K562 (cell line): ENCODE results near the gene N4BP3. TPM values are rescaled to one million over a fixed set of nuclear protein-coding genes. Genes with fewer than 3 reads are reported as not detected.

Source experiments
- BHLHE40 ChIP-seq: IDR thresholded peaks from 2 replicates; pipeline ENCODE4 v1.6.1; 2011; ENCODE audit warnings: low read length, improper control_type of control experiment
- C11orf30 ChIP-seq: fragments of 450-650 bp; IDR thresholded peaks from 2 replicates; pipeline ENCODE4 v1.6.1; 2016; ENCODE audit warnings: low read depth, mild to moderate bottlenecking
- CCNT2 ChIP-seq: IDR thresholded peaks from 2 replicates; pipeline ENCODE4 v1.6.1; 2011; ENCODE audit warnings: borderline replicate concordance, low read depth, mild to moderate bottlenecking, moderate library complexity, mixed read lengths, low read length; ENCODE audit not compliant: insufficient read length; ENCODE audit errors: extremely low read depth
- CEBPG ChIP-seq, 3 experiments: fragments of 200-800 bp in 1 of 3; sonication (Bioruptor generic) in 1 of 3; sonication (generic) in 1 of 3; formaldehyde crosslinking in 1 of 3; IDR thresholded peaks in 2 of 3; conservative IDR thresholded peaks in 1 of 3; 2 replicates each; pipeline versions ENCODE4 v1.6.1 to v1.8.0; 2016 to 2022; ENCODE audit warnings: missing compliant biosample characterization in 2 of 3, missing genetic modification characterization in 2 of 3, mild to moderate bottlenecking in 1 of 3, missing genetic modification reagents in 1 of 3
- CREB1 ChIP-seq, 2 experiments: sonication (generic) in 1 of 2; formaldehyde crosslinking in 1 of 2; IDR thresholded peaks; 2 replicates each; pipeline versions ENCODE4 v1.6.1 to v1.8.0; 2012 to 2022; ENCODE audit warnings: inconsistent platforms in 1 of 2, mild to moderate bottlenecking in 1 of 2, missing genetic modification reagents in 1 of 2, moderate library complexity in 1 of 2
- EP400 ChIP-seq: fragments of 450-650 bp; IDR thresholded peaks from 2 replicates; pipeline ENCODE4 v1.6.1; 2017; ENCODE audit warnings: antibody characterized with exemption, mild to moderate bottlenecking, moderate library complexity
- FUS ChIP-seq: fragments of 200-400 bp; formaldehyde crosslinking; optimal IDR thresholded peaks from 2 replicates; pipeline ENCODE3; 2017; ENCODE audit warnings: low read depth, low read length
- GATA2 ChIP-seq: sonication (generic); formaldehyde crosslinking; IDR thresholded peaks from 2 replicates; pipeline ENCODE4 v1.4.0; 2020; ENCODE audit warnings: mild to moderate bottlenecking, missing genetic modification reagents
- HDGF ChIP-seq: fragments of 450-650 bp; IDR thresholded peaks from 2 replicates; pipeline ENCODE4 v1.6.1; 2016
- IFI16 ChIP-seq: fragments of 250-450 bp; sonication (Bioruptor Pico); IDR thresholded peaks from 2 replicates; pipeline ENCODE4 v2.1.2; 2022; ENCODE audit warnings: mild to moderate bottlenecking, inconsistent platforms
- KLF1 ChIP-seq: fragments of 450-650 bp; IDR thresholded peaks from 2 replicates; pipeline ENCODE4 v1.6.1; 2016; ENCODE audit warnings: missing genetic modification characterization, missing compliant biosample characterization
- PURB ChIP-seq: sonication (generic); formaldehyde crosslinking; IDR thresholded peaks from 2 replicates; pipeline ENCODE4 v1.9.0; 2021; ENCODE audit warnings: low read depth, mild to moderate bottlenecking, missing genetic modification reagents
- SMARCA5 ChIP-seq: fragments of 450-650 bp; IDR thresholded peaks from 2 replicates; pipeline ENCODE4 v1.6.1; 2016
- TAF15 ChIP-seq: fragments of 200-400 bp; formaldehyde crosslinking; IDR thresholded peaks from 2 replicates; pipeline ENCODE4 v1.6.1; 2017; ENCODE audit warnings: mild to moderate bottlenecking, low read depth, low read length, moderate library complexity
- TAF7 ChIP-seq: fragments of 450-650 bp; IDR thresholded peaks from 2 replicates; pipeline ENCODE4 v1.6.1; 2016; ENCODE audit warnings: missing genetic modification characterization, missing compliant biosample characterization
- TARDBP ChIP-seq: fragments of 450-650 bp; IDR thresholded peaks from 2 replicates; pipeline ENCODE4 v1.6.1; 2016
- TCF7L2 ChIP-seq: fragments of 150-350 bp; IDR thresholded peaks from 2 replicates; pipeline ENCODE4 v1.6.1; 2016; ENCODE audit warnings: low read depth, mild to moderate bottlenecking, low read length, moderate library complexity
- TEAD1 ChIP-seq, 2 experiments: fragments of 450-650 bp in 1 of 2; sonication (generic) in 1 of 2; formaldehyde crosslinking; IDR thresholded peaks; 2 replicates each; pipeline versions ENCODE4 v1.4.0 to v1.8.0; 2020 to 2022; ENCODE audit warnings: mild to moderate bottlenecking in 2 of 2, missing genetic modification reagents in 1 of 2
- TRIM24 ChIP-seq, 2 experiments: fragments of 450-650 bp; IDR thresholded peaks; 2 replicates each; pipeline ENCODE4 v1.6.1; 2016
- TRIM28 ChIP-seq: fragments of 450-650 bp; IDR thresholded peaks from 2 replicates; pipeline ENCODE4 v1.6.1; 2017
- TSC22D4 ChIP-seq: fragments of 450-650 bp; IDR thresholded peaks from 2 replicates; pipeline ENCODE4 v1.6.1; 2016; ENCODE audit warnings: missing genetic modification characterization, missing biosample characterization, control low read depth
- USF2 ChIP-seq: sonication (generic); formaldehyde crosslinking; IDR thresholded peaks from 2 replicates; pipeline ENCODE4 v1.5.0; 2020; ENCODE audit warnings: missing genetic modification reagents
- YBX1 ChIP-seq: fragments of 450-650 bp; IDR thresholded peaks from 2 replicates; pipeline ENCODE4 v1.7.1; 2016; ENCODE audit warnings: mild to moderate bottlenecking
- ZNF311 ChIP-seq: fragments of 250-450 bp; sonication (Bioruptor Pico); IDR thresholded peaks from 2 replicates; pipeline ENCODE4 v1.4.0; 2020; ENCODE audit warnings: mild to moderate bottlenecking, moderate library complexity
- ZNF431 ChIP-seq: sonication (generic); formaldehyde crosslinking; IDR thresholded peaks from 2 replicates; pipeline ENCODE4 v1.8.0; 2022; ENCODE audit warnings: mild to moderate bottlenecking, missing genetic modification reagents
- ZNF57 ChIP-seq: fragments of 450-650 bp; formaldehyde crosslinking; IDR thresholded peaks from 2 replicates; pipeline ENCODE4 v1.4.0; 2020; ENCODE audit warnings: mild to moderate bottlenecking, moderate library complexity
- polyA plus RNA-seq, 8 experiments: library from polyadenylated mRNA; depleted of rRNA in 4 of 8; stranded (reverse) in 5 of 8; unstranded in 3 of 8; fragments of >200 nt; fragmentation: Nextera tagmentation in 2 of 8; fragmentation: Illumina TruSeq in 1 of 8; extraction: Ambion mirVana in 2 of 8; extraction: Trizol in 1 of 8; gene quantifications; 2 replicates each; pipeline versions ENCODE4 v1.2.1 to v1.2.3, GENCODE V29; 2011 to 2014; ENCODE audit warnings: inconsistent platforms in 1 of 8, missing spikeins in 1 of 8
- total RNA-seq, 7 experiments: library from RNA; depleted of rRNA in 6 of 7; stranded (reverse); fragments of >200 nt in 6 of 7; fragmentation: Illumina TruSeq in 2 of 7; extraction: Trizol in 2 of 7; gene quantifications; 2 replicates each; pipeline versions ENCODE4 v1.2.1 to v1.2.3, GENCODE V29; 2011 to 2021; ENCODE audit warnings: low replicate concordance in 1 of 7
- TF ChIP-seq, protein P1 (sequence below): fragments of 250-450 bp; sonication (Bioruptor Pico); IDR thresholded peaks from 2 replicates; pipeline ENCODE4 v1.5.0; 2021
- TF ChIP-seq, protein P2 (sequence below): fragments of 250-450 bp; sonication (Bioruptor Pico); IDR thresholded peaks from 2 replicates; pipeline ENCODE4 v1.4.0; 2020; ENCODE audit warnings: borderline replicate concordance

The N4BP3 gene
- total and polyA plus RNA-seq, 9 of the 15 experiments (the other 6 are each of a cell fraction or from before 2014, with no cell fraction given), result 0.06 to 7.0 (median 2.4) TPM

DNA sequence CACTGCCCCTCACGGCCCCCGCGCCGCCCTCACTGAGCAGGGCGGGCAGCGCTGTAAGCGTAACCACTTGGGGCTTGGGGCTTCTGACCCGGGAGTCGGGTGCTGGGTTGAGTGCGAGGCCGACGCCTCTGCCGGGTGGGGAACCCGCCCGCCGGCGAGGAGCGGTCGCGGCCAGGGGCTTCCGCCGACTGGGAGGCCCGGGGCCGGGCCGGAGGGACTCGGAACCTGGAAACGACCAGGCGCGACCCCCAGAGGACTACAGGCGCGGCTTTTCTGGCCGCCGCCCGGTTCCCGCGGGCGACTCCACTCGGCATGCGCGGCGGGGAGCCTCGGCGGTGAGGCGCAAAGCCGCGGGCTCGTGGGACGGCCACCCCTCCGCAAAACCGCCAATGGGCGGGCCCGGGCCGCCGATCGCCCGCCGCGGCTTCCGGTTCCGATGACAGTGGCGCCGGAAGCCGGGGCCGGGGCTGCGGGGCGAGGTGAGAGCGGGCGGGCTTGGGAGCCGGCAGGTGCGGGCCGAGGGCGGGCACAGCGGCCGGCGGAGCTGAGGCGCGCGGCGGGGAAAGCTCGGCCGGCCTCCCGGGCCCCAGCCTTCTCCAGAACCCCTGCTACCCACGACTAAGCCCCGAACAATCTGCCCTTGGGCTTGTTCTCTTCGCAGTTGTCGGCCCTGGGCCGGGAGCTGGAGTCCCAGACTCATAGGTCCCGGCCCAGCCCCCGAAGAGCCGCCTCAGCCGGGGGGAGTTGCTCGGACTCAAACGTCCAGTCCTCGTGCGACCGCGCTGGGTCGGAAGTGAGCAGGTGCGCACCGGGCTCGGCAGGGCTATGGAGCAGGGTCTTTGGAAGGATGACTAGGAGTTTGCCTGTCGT lies 17.5 kb downstream of the N4BP3 start, which contains the start of gene RMND5B (continued):
- TF ChIP-seq PURB (no peak), TARDBP (no peak), TEAD1 (CRISPR knock-in tag; IDR thresholded peaks at IDR 0.05) (peak in 1 of 2 experiments; percentile 58; a peak in 1 of 4 replicates), TCF7L2 (peak; percentile 94), YBX1 (no peak), KLF1 (peak; percentile 61; the same call in 1 of the 2 replicates), ZNF311 (no peak), HDGF (no peak), EP400 (peak; percentile 33; the same call in 1 of the 2 replicates), BHLHE40 (peak; percentile 94), FUS (peak; percentile 61), CCNT2 (peak; percentile 92), CREB1 (IDR thresholded peaks at IDR 0.05) (peak; percentile 68), CREB1 (CRISPR knock-in tag; IDR thresholded peaks at IDR 0.05) (peak; percentile 66; the same call in 1 of the 2 replicates), TRIM28 (no peak), CEBPG (CRISPR knock-in tag; IDR thresholded peaks at IDR 0.05) (no peak), CEBPG (tag; conservative IDR thresholded peaks at IDR 0.05 in 1 of 2, IDR thresholded peaks at IDR 0.05 in 1 of 2) (no peak), GATA2 (CRISPR knock-in tag) (no peak), TSC22D4 (tag) (no peak), TAF7 (no peak), TAF15 (no peak), TRIM24 (IDR thresholded peaks at IDR 0.05) (no peak), SMARCA5 (no peak), IFI16 (no peak), C11orf30 (0 out of 2 replicates have a peak, but pooled peaks have one; percentile 3), ZNF431 (CRISPR knock-in tag) (no peak), ZNF57 (CRISPR knock-in tag) (no peak), USF2 (CRISPR knock-in tag) (no peak)
- TF ChIP-seq, protein P1, sequence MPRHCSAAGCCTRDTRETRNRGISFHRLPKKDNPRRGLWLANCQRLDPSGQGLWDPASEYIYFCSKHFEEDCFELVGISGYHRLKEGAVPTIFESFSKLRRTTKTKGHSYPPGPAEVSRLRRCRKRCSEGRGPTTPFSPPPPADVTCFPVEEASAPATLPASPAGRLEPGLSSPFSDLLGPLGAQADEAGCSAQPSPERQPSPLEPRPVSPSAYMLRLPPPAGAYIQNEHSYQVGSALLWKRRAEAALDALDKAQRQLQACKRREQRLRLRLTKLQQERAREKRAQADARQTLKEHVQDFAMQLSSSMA, result peak; percentile 61
- TF ChIP-seq, protein P2, sequence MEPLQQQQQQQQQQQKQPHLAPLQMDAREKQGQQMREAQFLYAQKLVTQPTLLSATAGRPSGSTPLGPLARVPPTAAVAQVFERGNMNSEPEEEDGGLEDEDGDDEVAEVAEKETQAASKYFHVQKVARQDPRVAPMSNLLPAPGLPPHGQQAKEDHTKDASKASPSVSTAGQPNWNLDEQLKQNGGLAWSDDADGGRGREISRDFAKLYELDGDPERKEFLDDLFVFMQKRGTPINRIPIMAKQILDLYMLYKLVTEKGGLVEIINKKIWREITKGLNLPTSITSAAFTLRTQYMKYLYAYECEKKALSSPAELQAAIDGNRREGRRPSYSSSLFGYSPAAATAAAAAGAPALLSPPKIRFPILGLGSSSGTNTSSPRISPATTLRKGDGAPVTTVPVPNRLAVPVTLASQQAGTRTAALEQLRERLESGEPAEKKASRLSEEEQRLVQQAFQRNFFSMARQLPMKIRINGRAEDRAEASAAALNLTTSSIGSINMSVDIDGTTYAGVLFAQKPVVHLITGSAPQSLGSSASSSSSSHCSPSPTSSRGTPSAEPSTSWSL (CRISPR knock-in tag), result no peak
